DND-41 (cell line): Measurements from ENCODE around the gene CDYL.

ENCODE experiments used
- CTCF ChIP-seq: IDR thresholded peaks from 2 replicates; pipeline ENCODE4 v1.5.1; 2012; ENCODE audit warnings: borderline replicate concordance, low read length, moderate library complexity, mild to moderate bottlenecking; ENCODE audit not compliant: poor library complexity, severe bottlenecking; ENCODE audit errors: extremely low read depth
- EZH2 ChIP-seq: IDR thresholded peaks from 3 replicates; pipeline ENCODE4 v1.6.1; 2012; ENCODE audit warnings: borderline replicate concordance, low read depth, mild to moderate bottlenecking, moderate library complexity, low read length, inconsistent platforms; ENCODE audit not compliant: severe bottlenecking

GRCh38 chr6:4923081-4923480, 146.9 kb downstream of the CDYL start:
- TF ChIP-seq CTCF (no peak), EZH2 (no peak)
